CD14-positive monocyte (primary cell): Measurements from ENCODE around the gene HOXD10. TPM values are rescaled to one million over a fixed set of nuclear protein-coding genes. Genes with fewer than 3 reads are reported as not detected.

Experiments
- DNase-seq, 3 donors: peaks; one replicate each; pipeline ENCODE4 v3.0.0-alpha.2; 2011 to 2022
- H2AFZ ChIP-seq: 2 replicates; pipeline ENCODE4 v1.6.0; 2012; ENCODE audit warnings: mild to moderate bottlenecking, low read depth, low read length, inconsistent platforms; ENCODE audit not compliant: insufficient read depth, poor library complexity, severe bottlenecking
- H3K27ac ChIP-seq, 2 donors: 1 replicate in 1 of 2; 2 replicates in 1 of 2; pipeline ENCODE4 v1.5.1; 2012 to 2013; ENCODE audit warnings: low read length in 2 of 2, control low read depth in 1 of 2, inconsistent platforms in 1 of 2, low read depth in 1 of 2, mild to moderate bottlenecking in 1 of 2
- H3K27me3 ChIP-seq, 2 donors: one replicate each; pipeline versions ENCODE4 v1.6.0 to v1.6.1; 2011 to 2013; ENCODE audit warnings: low read length in 2 of 2; ENCODE audit not compliant: control insufficient read depth in 2 of 2, insufficient read depth in 2 of 2
- H3K36me3 ChIP-seq, 2 donors: replicated peaks in 1 of 2; 1 replicate in 1 of 2; 2 replicates in 1 of 2; pipeline versions ENCODE4 v1.5.1 to v1.6.1; 2012 to 2013; ENCODE audit warnings: low read length in 2 of 2, control low read depth in 1 of 2, inconsistent platforms in 1 of 2, mild to moderate bottlenecking in 1 of 2; ENCODE audit not compliant: insufficient read depth in 2 of 2, control insufficient read depth in 1 of 2
- H3K4me1 ChIP-seq, 2 donors: 1 replicate in 1 of 2; 2 replicates in 1 of 2; pipeline versions ENCODE4 v1.5.1 to v1.6.1; 2012 to 2013; ENCODE audit warnings: low read length in 2 of 2, control low read depth in 1 of 2, inconsistent platforms in 1 of 2, mild to moderate bottlenecking in 1 of 2, moderate library complexity in 1 of 2; ENCODE audit not compliant: insufficient read depth in 2 of 2, control insufficient read depth in 1 of 2
- H3K4me2 ChIP-seq: replicated peaks from 2 replicates; pipeline ENCODE3; 2012; ENCODE audit warnings: low read length, moderate library complexity, mild to moderate bottlenecking; ENCODE audit not compliant: poor library complexity, severe bottlenecking; ENCODE audit errors: extremely low read depth
- H3K4me3 ChIP-seq, 3 experiments: fragments of 200-600 bp in 1 of 3; sonication (generic) in 1 of 3; replicated peaks in 1 of 3; 1 replicate in 2 of 3; 2 replicates in 1 of 3; pipeline ENCODE4 v1.5.1; 2011 to 2013; ENCODE audit warnings: low read length in 3 of 3, mild to moderate bottlenecking in 3 of 3, control low read depth in 2 of 3, low read depth in 2 of 3, inconsistent platforms in 1 of 3, moderate library complexity in 1 of 3
- H3K79me2 ChIP-seq: 2 replicates; pipeline ENCODE4 v1.6.0; 2012; ENCODE audit warnings: mild to moderate bottlenecking, control low read depth, inconsistent platforms, low read length, moderate library complexity; ENCODE audit not compliant: insufficient read depth
- H3K9ac ChIP-seq: 2 replicates; pipeline ENCODE4 v1.6.0; 2017; ENCODE audit warnings: low read length, mild to moderate bottlenecking; ENCODE audit not compliant: insufficient read depth, poor library complexity, severe bottlenecking
- H3K9me3 ChIP-seq, 2 donors: replicated peaks in 1 of 2; 1 replicate in 1 of 2; 2 replicates in 1 of 2; pipeline versions ENCODE4 v1.5.1 to v1.6.1; 2012 to 2013; ENCODE audit warnings: low read length in 2 of 2, control low read depth in 1 of 2; ENCODE audit not compliant: control insufficient read depth in 1 of 2, insufficient read depth in 1 of 2
- H4K20me1 ChIP-seq: 2 replicates; pipeline ENCODE4 v1.6.0; 2012; ENCODE audit warnings: mild to moderate bottlenecking, low read length, control low read depth, moderate library complexity; ENCODE audit not compliant: insufficient read depth
- H3K27ac Mint-ChIP-seq, 7 donors: one replicate each; pipeline ENCODE4 v1.8.0; 2020; ENCODE audit warnings: mild to moderate bottlenecking in 7 of 7, mixed read lengths in 7 of 7, moderate library complexity in 6 of 7, inconsistent platforms in 2 of 7
- H3K27me3 Mint-ChIP-seq, 3 donors: one replicate each; pipeline ENCODE4 v1.8.0; 2021 to 2022; ENCODE audit warnings: low read depth in 3 of 3, mild to moderate bottlenecking in 3 of 3, mixed read lengths in 3 of 3, moderate library complexity in 3 of 3, inconsistent platforms in 1 of 3
- H3K36me3 Mint-ChIP-seq, 2 donors: one replicate each; pipeline ENCODE4 v1.8.0; 2020; ENCODE audit warnings: mixed read lengths in 2 of 2, inconsistent platforms in 1 of 2, mild to moderate bottlenecking in 1 of 2
- H3K4me1 Mint-ChIP-seq: one replicate; pipeline ENCODE4 v1.8.0; 2020; ENCODE audit warnings: mild to moderate bottlenecking, mixed read lengths
- H3K4me3 Mint-ChIP-seq, 2 donors: one replicate each; pipeline ENCODE4 v1.8.0; 2020; ENCODE audit warnings: mild to moderate bottlenecking in 2 of 2, mixed read lengths in 2 of 2, moderate library complexity in 1 of 2
- H3K9me3 Mint-ChIP-seq, 7 donors: one replicate each; pipeline ENCODE4 v1.8.0; 2020 to 2022; ENCODE audit warnings: mixed read lengths in 7 of 7, mild to moderate bottlenecking in 6 of 7, moderate library complexity in 6 of 7, inconsistent platforms in 2 of 7
- WGBS: methylation state at CpG from one replicate; pipeline ENCODE4 v1.1.5; 2013; ENCODE audit warnings: missing lambda C conversion rate; ENCODE audit not compliant: insufficient coverage; 5-methylcytosine and 5-hydroxymethylcytosine counted together
- intact Hi-C, 2 donors: fragments of 100-400 bp; cut with micrococcal nuclease; formaldehyde crosslinking; loops; one replicate each; pipeline versions ENCODE4 v1.15.0 to v1.15.1; 2023
- polyA minus RNA-seq: library from RNA; depleted of rRNA, polyadenylated mRNA; stranded (reverse); fragments of >200 nt; gene quantifications from 2 replicates; pipeline ENCODE4 v1.2.3, GENCODE V29; 2012
- polyA plus RNA-seq, 3 donors: library from polyadenylated mRNA; depleted of rRNA in 1 of 3; unstranded in 2 of 3; stranded (reverse) in 1 of 3; fragments of 300-500 nt in 2 of 3; fragments of >200 nt in 1 of 3; fragmentation: Illumina TruSeq in 2 of 3; gene quantifications; 1 replicate in 2 of 3; 2 replicates in 1 of 3; pipeline ENCODE4 v1.2.3, GENCODE V29; 2012 to 2021
- total RNA-seq, 12 experiments: library from RNA in 1 of 12; stranded (reverse) in 1 of 12; fragments of 120-200 nt in 1 of 12; gene quantifications; one replicate each; pipeline ENCODE4 v1.2.4 and lab custom pipeline; 2013 to 2026; ENCODE audit warnings: mixed read lengths in 6 of 12, inconsistent platforms in 1 of 12
- TF ChIP-seq, protein P1 (sequence below): fragments of 200-600 bp; IDR thresholded peaks from one replicate; pipeline ENCODE4 v1.8.0; 2022; ENCODE audit warnings: antibody characterized with exemption, mild to moderate bottlenecking

HOXD10 gene
- not detected for total RNA-seq (2013)
- not detected for polyA plus RNA-seq
- polyA minus RNA-seq = not detected in 2 replicates
- 0 to 3.8 (median 0) reads per million in 11 experiments for total RNA-seq (lab: John Stamatoyannopoulos, UW)

DNA sequence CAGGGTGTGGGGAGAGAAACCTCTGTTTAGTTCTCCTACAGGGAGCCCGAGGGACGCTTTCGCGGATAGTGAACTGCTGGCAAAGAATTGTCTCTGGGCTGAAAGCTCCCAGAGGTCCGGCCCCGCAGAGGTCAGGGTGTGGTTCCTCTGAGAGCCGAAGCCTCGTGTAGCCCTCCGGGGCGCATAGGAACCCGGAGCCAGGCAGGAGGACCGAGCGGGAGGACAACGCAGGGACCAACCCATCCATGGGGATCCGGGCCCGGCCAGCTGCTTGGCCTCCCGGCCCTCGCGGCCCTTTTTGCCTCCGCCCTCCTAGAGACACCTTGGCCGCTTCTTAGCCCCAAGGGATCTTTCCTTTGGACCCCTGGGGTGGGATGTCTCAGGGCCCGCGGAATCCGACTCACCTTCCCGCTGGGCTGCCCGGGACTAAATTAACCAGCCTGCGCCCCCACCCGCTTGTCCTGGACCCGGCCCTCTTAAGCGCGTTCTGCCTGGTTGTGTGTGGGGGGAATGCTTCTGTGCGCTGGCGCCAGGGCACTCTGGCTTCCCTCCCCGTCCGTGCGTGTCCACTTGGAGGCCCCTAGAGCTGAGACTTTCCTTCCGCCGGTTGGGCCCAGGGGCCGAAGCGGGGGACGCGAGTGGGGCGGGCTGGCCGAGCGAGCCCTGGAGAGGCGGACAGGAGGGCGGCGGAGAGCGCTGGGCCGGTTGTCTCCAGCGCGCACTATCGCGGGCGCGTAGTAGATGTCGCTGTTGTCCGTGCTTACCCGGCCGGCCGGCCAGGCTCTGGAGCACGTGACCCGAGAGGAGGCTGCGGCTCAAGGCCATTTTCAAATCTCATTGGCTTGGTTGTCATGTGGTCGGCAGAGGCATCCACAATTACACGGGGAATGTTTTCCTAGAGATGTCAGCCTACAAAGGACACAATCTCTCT, at the start of gene HOXD10:
Gene HOXD10 (plus strand): TSS at position 896 of the 931 bp plus-strand sequence. CDS start 56 bp downstream, outside the sequence.
- peaks cover 96 to 100% of the 10 kb centered on the region in 2 donors for H3K27me3 ChIP-seq
- H3K4me2 ChIP-seq = no peak within 1 kb of the TSS
- Mint-ChIP-seq H3K4me3 (peak within 1 kb of the TSS in 1 of 2 donors; percentile 85), H3K9me3 (peaks cover 4 to 49% (median 32%) of the 10 kb centered on the region in 7 donors), H3K27ac (peak within 1 kb of the TSS in 1 of 7 donors; percentile 47), H3K27me3 (peaks cover 95 to 99% (median 98%) of the 10 kb centered on the region in 3 donors), H3K36me3 (peaks cover 2 to 10% of the 10 kb centered on the region in 2 donors), H3K4me1 (peaks cover 12% of the 10 kb centered on the region)
- DNase-seq = no peak
- H3K27ac ChIP-seq = no peak within 1 kb of the TSS
- intact Hi-C loops = no loop called here
- 9% methylated on average over 61 of the region's 66 CpGs for WGBS
- no peaks in the 10 kb centered on the region for H3K36me3 ChIP-seq
- H3K79me2 ChIP-seq = no peaks in the 10 kb centered on the region
- no peak within 1 kb of the TSS for H2AFZ ChIP-seq
- H3K4me3 ChIP-seq = no peak within 1 kb of the TSS
- no peaks in the 10 kb centered on the region for H4K20me1 ChIP-seq
- TF ChIP-seq, protein P1, sequence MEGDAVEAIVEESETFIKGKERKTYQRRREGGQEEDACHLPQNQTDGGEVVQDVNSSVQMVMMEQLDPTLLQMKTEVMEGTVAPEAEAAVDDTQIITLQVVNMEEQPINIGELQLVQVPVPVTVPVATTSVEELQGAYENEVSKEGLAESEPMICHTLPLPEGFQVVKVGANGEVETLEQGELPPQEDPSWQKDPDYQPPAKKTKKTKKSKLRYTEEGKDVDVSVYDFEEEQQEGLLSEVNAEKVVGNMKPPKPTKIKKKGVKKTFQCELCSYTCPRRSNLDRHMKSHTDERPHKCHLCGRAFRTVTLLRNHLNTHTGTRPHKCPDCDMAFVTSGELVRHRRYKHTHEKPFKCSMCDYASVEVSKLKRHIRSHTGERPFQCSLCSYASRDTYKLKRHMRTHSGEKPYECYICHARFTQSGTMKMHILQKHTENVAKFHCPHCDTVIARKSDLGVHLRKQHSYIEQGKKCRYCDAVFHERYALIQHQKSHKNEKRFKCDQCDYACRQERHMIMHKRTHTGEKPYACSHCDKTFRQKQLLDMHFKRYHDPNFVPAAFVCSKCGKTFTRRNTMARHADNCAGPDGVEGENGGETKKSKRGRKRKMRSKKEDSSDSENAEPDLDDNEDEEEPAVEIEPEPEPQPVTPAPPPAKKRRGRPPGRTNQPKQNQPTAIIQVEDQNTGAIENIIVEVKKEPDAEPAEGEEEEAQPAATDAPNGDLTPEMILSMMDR = no peak
- no peaks in the 10 kb centered on the region for H3K4me1 ChIP-seq
- peaks cover 13 to 77% of the 10 kb centered on the region in 2 donors for H3K9me3 ChIP-seq
- no peak within 1 kb of the TSS for H3K9ac ChIP-seq

DNA sequence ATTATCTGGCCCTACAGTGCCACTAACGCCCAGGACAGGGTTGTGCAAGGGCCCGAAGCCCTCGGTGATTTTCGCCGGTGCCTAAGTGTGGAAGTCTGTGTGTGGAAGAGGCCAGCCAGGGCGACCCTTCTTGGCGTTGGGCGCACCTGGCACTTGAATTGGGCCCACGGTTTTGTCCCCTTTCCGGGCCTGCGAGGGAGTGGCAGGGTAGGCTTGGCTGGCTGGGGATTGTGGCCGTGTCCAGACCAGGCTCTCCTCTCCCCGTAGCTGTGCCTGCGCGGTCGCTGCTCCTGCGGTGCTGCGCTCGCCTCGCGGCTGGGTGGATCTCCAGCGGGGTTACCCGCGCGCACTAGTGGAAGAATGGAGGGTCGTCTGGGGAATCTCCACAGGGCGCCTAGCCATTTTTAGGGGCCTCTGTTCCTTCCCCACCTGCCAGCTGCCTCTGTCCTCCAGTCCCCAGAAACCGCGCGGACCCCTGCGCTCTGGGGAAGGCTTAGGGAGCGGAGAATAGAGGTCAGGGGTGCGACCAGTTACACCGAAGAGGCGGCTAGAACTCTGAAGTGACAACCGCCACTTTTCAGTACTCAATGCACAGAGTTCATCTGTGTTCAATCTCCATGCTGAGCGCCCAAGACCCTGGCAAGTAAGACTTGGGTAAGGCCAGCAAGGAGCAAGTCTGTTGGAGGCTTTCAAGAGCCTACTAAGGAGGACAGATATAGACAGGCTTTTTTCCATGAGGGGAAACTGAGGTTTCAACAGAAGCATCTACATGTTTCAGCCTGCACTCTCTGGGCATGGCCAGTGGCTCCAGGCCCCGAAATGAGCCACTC, 48.8 kb upstream of the HOXD10 start:
- Histone ChIP-seq H3K36me3 (no peaks in the 10 kb centered on the region), H4K20me1 (no peaks in the 10 kb centered on the region), H3K27ac (no peak overlapping the region), H3K4me2 (peak overlapping the region; percentile 30), H3K4me3 (peak overlapping the region in 1 of 3 experiments; percentile 25), H3K79me2 (no peaks in the 10 kb centered on the region), H3K9me3 (peaks cover 10 to 37% of the 10 kb centered on the region in 2 donors), H3K9ac (no peak overlapping the region), H3K27me3 (peaks cover 84 to 100% of the 10 kb centered on the region in 2 donors), H2AFZ (no peak overlapping the region), H3K4me1 (peaks cover 4 to 10% of the 10 kb centered on the region in 2 donors)
- H3K27me3 Mint-ChIP-seq = peaks cover 88 to 93% (median 92%) of the 10 kb centered on the region in 3 donors
- no peak for DNase-seq
- peaks cover 0 to 37% (median 19%) of the 10 kb centered on the region in 7 donors for H3K9me3 Mint-ChIP-seq
- intact Hi-C loops = no loop called here
- TF ChIP-seq, protein P1 = no peak
- H3K27ac Mint-ChIP-seq = no peak overlapping the region
- H3K36me3 Mint-ChIP-seq = peaks cover 2 to 6% of the 10 kb centered on the region in 2 donors
- 10% methylated on average over 23 of the region's 38 CpGs for WGBS
- peak overlapping the region; percentile 47 to 79 for H3K4me3 Mint-ChIP-seq
- H3K4me1 Mint-ChIP-seq = peaks cover 25% of the 10 kb centered on the region
